ENCODE data around the gene RHOBTB1.

Gene RHOBTB1

DNA sequence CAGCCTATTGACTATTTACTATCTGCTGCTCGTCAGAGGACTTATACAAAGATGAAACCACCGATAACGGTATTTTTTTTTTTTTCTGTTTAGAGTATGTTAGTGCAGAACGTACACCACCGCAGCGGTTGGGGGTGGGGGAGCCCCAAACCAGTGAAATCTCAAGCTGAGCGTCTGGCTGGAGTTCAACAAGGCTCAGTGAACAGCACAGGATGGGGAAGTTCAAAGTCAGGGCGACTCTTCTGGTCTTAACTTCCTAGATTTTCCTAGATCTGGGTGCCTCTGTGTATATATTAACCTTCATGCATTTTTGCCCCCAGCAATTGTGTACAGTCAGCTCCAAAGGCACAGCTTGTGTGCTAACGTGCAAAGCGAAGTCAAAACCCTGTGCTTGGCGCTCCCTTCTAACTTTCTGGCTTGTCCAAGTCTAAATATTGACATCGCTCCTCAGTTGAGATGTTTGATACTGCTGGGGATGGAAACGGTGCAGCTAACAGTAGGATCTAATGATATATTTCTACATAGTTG lies 1.1 kb downstream of the RHOBTB1 start:
- no peaks in the 10 kb centered on the region for H3K27me3 ChIP-seq (ENCODE audit: control insufficient read depth, insufficient read depth, low read length, poor library complexity, severe bottlenecking)
- no peaks in the 10 kb centered on the region for H3K4me1 ChIP-seq (ENCODE audit: control insufficient read depth, insufficient read depth, low read length)
- H3K4me3 ChIP-seq (ENCODE audit: insufficient read depth, low read depth, low read length), result peak overlapping the region; percentile 60
- no peaks in the 10 kb centered on the region for H3K36me3 ChIP-seq (ENCODE audit: control insufficient read depth, insufficient read depth, low read length)
- 70 to 73% methylated on average over 13 of the region's 13 CpGs for WGBS, 2 experiments
- no peaks in the 10 kb centered on the region for H3K9me3 ChIP-seq (ENCODE audit: control insufficient read depth, low read length)
- H3K27ac ChIP-seq (ENCODE audit: insufficient read depth, low read depth, low read length, poor library complexity, severe bottlenecking), result no peak overlapping the region

DNA sequence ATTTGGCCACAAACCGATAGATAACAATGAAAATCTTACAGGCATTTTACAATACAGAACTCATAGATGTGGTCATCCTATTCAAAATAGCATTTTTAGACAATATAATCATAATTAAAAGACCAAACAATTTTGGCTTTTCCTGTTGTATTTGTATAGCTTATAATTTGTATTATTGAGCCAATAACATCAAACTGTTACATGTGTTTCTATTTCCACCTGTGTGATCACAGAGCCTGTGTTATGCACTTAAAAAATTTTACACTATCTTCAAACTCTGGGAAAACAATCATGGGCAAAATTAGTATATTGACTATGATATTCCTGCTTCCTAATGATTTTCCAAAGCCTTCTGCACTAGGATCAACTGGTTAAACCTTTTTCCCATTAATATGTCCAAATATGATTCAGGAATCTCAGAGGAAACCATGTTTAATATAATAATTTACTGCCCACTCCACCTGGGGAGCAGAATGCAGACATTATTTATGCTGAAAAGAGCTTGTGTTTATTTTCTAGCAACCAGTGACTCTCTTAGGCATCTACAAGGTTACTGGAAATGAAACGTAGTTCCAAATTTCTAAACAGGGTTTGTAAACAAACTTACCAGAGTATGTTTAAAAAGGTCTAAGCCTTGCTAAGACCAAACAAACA lies 1.7 kb downstream of the RHOBTB1 start:
- no peak overlapping the region for H3K27ac ChIP-seq (ENCODE audit: insufficient read depth, low read depth, low read length, poor library complexity, severe bottlenecking)
- H3K4me3 ChIP-seq (ENCODE audit: insufficient read depth, low read depth, low read length), result no peak overlapping the region
- no peaks in the 10 kb centered on the region for H3K4me1 ChIP-seq (ENCODE audit: control insufficient read depth, insufficient read depth, low read length)
- WGBS, 2 experiments, result 96 to 100% methylated on average over 2 of the region's 2 CpGs
- no peaks in the 10 kb centered on the region for H3K9me3 ChIP-seq (ENCODE audit: control insufficient read depth, low read length)
- no peaks in the 10 kb centered on the region for H3K36me3 ChIP-seq (ENCODE audit: control insufficient read depth, insufficient read depth, low read length)
- no peaks in the 10 kb centered on the region for H3K27me3 ChIP-seq (ENCODE audit: control insufficient read depth, insufficient read depth, low read length, poor library complexity, severe bottlenecking)

DNA sequence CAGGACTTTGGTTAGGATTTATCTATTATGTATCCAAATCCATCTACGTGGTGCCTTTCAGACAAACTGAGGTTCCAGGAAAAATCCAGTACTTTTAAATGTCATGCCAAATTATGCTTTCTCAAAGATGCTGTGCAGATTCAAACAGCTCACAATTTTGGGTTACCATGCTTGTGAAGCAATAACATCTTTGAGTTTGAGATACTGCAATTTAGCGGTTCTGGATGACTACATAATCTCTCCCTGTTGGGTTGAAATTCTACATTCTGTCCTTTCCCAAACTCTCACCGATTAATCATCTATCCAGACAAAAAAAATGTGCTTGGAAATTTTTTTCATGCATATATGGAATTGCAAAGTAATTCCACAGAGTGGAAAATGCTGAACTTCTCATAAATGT lies 3.5 kb downstream of the RHOBTB1 start:
- 87 to 96% methylated on average over 3 of the region's 3 CpGs for WGBS, 2 experiments
- Histone ChIP-seq H3K4me3 (ENCODE audit: insufficient read depth, low read depth, low read length) (no peak overlapping the region), H3K9me3 (ENCODE audit: control insufficient read depth, low read length) (no peaks in the 10 kb centered on the region), H3K27me3 (ENCODE audit: control insufficient read depth, insufficient read depth, low read length, poor library complexity, severe bottlenecking) (no peaks in the 10 kb centered on the region), H3K36me3 (ENCODE audit: control insufficient read depth, insufficient read depth, low read length) (no peaks in the 10 kb centered on the region), H3K4me1 (ENCODE audit: control insufficient read depth, insufficient read depth, low read length) (no peaks in the 10 kb centered on the region), H3K27ac (ENCODE audit: insufficient read depth, low read depth, low read length, poor library complexity, severe bottlenecking) (no peak overlapping the region)

DNA sequence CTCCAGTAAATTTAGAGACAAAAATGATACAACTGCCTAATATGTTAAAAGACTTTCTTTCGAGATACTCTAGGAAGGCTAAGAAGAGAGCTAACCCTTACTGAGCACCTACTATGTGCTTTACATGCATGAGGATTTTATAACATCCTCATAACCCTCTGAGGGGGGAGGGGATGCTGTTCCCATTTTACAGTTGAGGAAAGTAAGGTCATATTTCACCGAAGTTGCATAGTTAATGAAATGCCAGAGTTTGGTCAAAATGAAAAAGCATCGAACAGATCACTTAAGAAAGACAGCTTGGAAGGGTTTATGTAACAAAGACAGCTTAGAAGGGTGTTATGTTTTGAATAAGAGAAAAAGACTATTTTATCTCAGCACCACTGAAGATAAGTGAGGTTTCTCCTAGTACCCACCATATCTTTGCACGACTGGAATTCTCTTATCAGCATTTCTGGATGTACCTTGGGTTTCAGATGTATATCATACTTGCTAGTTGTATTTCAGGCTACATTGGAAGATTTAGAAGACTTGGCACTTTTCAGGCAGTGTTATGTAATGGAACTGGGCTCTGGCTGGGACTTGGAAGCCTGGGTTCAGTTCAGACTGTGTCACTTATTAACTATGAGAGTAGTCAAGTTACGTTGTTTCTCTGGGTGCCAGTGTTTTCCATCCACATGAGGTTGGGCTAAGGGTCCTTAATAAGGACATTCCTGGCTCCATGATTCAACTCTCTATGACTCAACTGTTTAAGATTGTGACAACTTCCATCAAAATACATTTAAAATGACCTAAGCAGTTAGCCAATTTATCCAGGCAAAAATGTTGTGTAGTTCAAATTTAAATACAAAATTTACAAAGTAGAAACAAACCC lies 6.0 kb downstream of the RHOBTB1 start:
- H3K27ac ChIP-seq (ENCODE audit: insufficient read depth, low read depth, low read length, poor library complexity, severe bottlenecking), result no peak overlapping the region
- WGBS, 2 experiments, result 92 to 94% methylated on average over 4 to 5 of the region's 5 CpGs

DNA sequence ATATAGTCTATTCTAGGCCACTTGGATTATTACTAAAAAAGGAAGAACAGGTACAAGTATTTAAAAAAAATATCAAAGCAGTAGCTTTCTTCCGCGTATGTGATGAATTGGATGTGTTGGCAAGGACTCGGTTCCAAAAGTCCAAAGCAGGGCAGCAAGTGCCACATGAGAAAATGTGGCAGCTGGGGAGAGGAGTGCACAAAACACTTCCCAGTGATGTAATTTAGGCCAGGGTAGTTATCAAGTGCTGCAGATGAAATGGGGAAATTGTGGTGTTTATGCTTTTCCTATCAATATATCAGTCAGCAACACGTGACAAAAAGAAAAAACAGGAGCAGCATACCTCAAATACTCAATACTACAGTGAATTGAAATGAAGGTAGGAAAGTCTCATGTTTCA lies 7.0 kb downstream of the RHOBTB1 start:
- H3K27ac ChIP-seq (ENCODE audit: insufficient read depth, low read depth, low read length, poor library complexity, severe bottlenecking), result no peak overlapping the region
- H3K4me3 ChIP-seq (ENCODE audit: insufficient read depth, low read depth, low read length), result no peak overlapping the region
- no peaks in the 10 kb centered on the region for H3K9me3 ChIP-seq (ENCODE audit: control insufficient read depth, low read length)
- H3K27me3 ChIP-seq (ENCODE audit: control insufficient read depth, insufficient read depth, low read length, poor library complexity, severe bottlenecking), result no peaks in the 10 kb centered on the region
- no peaks in the 10 kb centered on the region for H3K4me1 ChIP-seq (ENCODE audit: control insufficient read depth, insufficient read depth, low read length)
- H3K36me3 ChIP-seq (ENCODE audit: control insufficient read depth, insufficient read depth, low read length), result no peaks in the 10 kb centered on the region
- WGBS, 2 experiments, result 90 to 94% methylated on average over 3 of the region's 4 CpGs

More for the DNA sequence above, 6.0 kb downstream of the RHOBTB1 start:
- Histone ChIP-seq H3K27me3 (ENCODE audit: control insufficient read depth, insufficient read depth, low read length, poor library complexity, severe bottlenecking) (no peaks in the 10 kb centered on the region), H3K9me3 (ENCODE audit: control insufficient read depth, low read length) (no peaks in the 10 kb centered on the region), H3K4me1 (ENCODE audit: control insufficient read depth, insufficient read depth, low read length) (no peaks in the 10 kb centered on the region), H3K4me3 (ENCODE audit: insufficient read depth, low read depth, low read length) (no peak overlapping the region), H3K36me3 (ENCODE audit: control insufficient read depth, insufficient read depth, low read length) (no peaks in the 10 kb centered on the region)

DNA sequence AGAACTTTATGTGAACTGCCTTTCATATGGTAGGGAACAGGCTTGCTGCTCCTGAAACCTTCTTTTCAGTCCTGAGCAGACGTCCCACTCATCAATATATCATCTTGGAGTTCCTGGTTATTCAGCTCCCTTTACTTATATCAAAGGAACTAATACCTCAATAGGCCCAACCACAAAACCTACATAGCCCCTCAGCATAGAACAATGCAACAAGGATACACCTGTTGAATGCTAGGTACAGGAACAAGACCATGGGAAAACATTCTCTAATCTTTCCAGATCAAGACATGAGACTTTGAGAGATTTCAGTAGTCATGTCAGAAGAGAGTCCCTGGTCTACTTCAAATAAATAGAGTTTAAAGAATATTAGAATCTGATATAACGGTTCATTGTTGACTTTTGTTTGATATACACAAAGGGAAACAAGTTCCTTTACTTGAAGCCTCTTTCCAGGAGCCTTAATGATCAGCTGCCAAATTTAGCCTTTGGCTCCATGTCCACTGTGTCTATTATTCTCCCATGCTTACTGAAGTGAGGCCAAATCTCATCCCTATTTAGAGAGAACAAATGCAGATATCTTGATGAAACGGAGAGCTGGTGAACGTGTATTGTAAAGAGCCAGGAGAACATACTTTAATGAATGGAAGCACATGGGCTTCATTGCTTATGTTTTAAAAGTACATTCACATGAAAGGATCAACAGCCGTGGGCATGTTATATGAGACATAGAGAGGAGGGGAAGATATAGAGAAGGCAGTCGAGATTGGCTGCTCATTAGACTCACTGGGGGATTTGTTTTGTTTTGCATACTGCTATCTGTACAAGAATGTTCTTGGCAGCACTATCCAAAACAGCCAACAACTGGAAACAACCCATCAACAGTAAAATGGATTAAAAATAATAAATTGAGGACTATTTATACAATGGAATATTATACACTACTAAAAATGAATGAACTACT lies 9.5 kb downstream of the RHOBTB1 start:
- no peak overlapping the region for H3K27ac ChIP-seq (ENCODE audit: insufficient read depth, low read depth, low read length, poor library complexity, severe bottlenecking)
- no peak overlapping the region for H3K4me3 ChIP-seq (ENCODE audit: insufficient read depth, low read depth, low read length)
- no peaks in the 10 kb centered on the region for H3K9me3 ChIP-seq (ENCODE audit: control insufficient read depth, low read length)
- H3K4me1 ChIP-seq (ENCODE audit: control insufficient read depth, insufficient read depth, low read length), result no peaks in the 10 kb centered on the region
- no peaks in the 10 kb centered on the region for H3K36me3 ChIP-seq (ENCODE audit: control insufficient read depth, insufficient read depth, low read length)
- no peaks in the 10 kb centered on the region for H3K27me3 ChIP-seq (ENCODE audit: control insufficient read depth, insufficient read depth, low read length, poor library complexity, severe bottlenecking)
- WGBS, 2 experiments, result 84 to 96% methylated on average over 6 of the region's 6 CpGs

DNA sequence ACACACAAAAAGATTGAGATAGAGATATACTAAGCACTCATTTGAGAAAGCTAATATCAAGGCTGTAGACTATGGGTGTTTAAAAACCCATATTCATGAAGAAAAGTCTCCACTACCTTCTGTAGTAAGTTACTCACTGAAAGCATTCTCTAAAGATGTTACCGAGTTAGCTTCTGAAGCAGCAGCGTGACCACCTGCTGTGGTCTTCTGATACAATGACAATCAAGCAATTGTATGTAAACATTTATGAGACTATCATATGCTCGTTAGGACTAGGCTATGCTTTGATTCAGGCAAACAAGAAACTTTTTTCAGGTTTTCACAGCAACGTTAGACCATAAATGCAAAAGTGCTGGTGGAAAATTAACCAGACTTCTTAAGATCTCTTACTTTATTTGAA lies 11.2 kb downstream of the RHOBTB1 start:
- H3K36me3 ChIP-seq (ENCODE audit: control insufficient read depth, insufficient read depth, low read length), result no peaks in the 10 kb centered on the region
- no peak overlapping the region for H3K27ac ChIP-seq (ENCODE audit: insufficient read depth, low read depth, low read length, poor library complexity, severe bottlenecking)
- H3K4me3 ChIP-seq (ENCODE audit: insufficient read depth, low read depth, low read length), result no peak overlapping the region
- no peaks in the 10 kb centered on the region for H3K4me1 ChIP-seq (ENCODE audit: control insufficient read depth, insufficient read depth, low read length)
- 60 to 66% methylated on average over 4 of the region's 4 CpGs for WGBS, 2 experiments
- no peaks in the 10 kb centered on the region for H3K27me3 ChIP-seq (ENCODE audit: control insufficient read depth, insufficient read depth, low read length, poor library complexity, severe bottlenecking)
- no peaks in the 10 kb centered on the region for H3K9me3 ChIP-seq (ENCODE audit: control insufficient read depth, low read length)

DNA sequence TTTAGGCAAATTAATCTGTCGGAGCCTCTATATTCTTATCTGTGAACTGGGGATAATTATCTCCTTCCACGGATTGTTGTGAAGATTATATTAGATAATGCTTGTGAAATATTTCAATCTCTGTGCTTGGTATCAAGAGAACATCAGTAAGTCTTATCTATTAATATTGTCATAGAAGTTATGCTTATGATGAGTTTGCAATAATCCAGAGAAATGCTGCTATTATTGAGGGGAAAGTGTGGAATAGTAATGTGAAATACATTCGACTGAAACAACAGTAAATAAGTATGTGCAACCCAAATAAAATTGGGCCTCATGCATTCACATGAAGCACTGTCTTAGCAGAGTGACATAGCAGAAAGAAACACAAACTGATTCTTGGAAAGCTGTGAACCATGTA lies 13.7 kb downstream of the RHOBTB1 start:
- no peaks in the 10 kb centered on the region for H3K27me3 ChIP-seq (ENCODE audit: control insufficient read depth, insufficient read depth, low read length, poor library complexity, severe bottlenecking)
- WGBS, 2 experiments, result 96 to 98% methylated on average over 3 of the region's 3 CpGs
- H3K9me3 ChIP-seq (ENCODE audit: control insufficient read depth, low read length), result no peaks in the 10 kb centered on the region
- no peaks in the 10 kb centered on the region for H3K36me3 ChIP-seq (ENCODE audit: control insufficient read depth, insufficient read depth, low read length)
- no peak overlapping the region for H3K27ac ChIP-seq (ENCODE audit: insufficient read depth, low read depth, low read length, poor library complexity, severe bottlenecking)
- no peaks in the 10 kb centered on the region for H3K4me1 ChIP-seq (ENCODE audit: control insufficient read depth, insufficient read depth, low read length)
- H3K4me3 ChIP-seq (ENCODE audit: insufficient read depth, low read depth, low read length), result no peak overlapping the region

DNA sequence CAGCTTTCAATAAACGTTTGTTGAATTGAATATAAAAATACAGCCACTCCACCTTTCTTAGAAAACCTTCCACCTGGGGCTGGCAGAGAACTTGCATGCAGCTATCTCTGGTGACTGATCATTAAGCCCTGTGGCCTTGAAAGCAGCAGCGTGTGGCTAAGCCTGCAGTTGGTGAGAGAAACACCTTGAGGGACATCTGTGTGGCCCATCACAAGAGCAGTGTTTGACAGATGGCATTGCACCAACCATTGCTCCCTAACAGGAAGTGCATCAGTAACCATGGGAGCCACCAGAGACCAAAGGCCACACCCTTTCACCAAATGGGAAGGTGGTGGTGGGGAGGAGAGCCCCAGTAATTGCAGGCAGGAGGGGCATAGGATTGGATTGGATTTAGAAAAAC lies 22.4 kb downstream of the RHOBTB1 start:
- Histone ChIP-seq H3K27ac (ENCODE audit: insufficient read depth, low read depth, low read length, poor library complexity, severe bottlenecking) (no peak overlapping the region), H3K9me3 (ENCODE audit: control insufficient read depth, low read length) (no peaks in the 10 kb centered on the region), H3K27me3 (ENCODE audit: control insufficient read depth, insufficient read depth, low read length, poor library complexity, severe bottlenecking) (no peaks in the 10 kb centered on the region), H3K4me3 (ENCODE audit: insufficient read depth, low read depth, low read length) (no peak overlapping the region), H3K36me3 (ENCODE audit: control insufficient read depth, insufficient read depth, low read length) (no peaks in the 10 kb centered on the region), H3K4me1 (ENCODE audit: control insufficient read depth, insufficient read depth, low read length) (no peaks in the 10 kb centered on the region)
- WGBS, 2 experiments, result 92 to 96% methylated on average over 1 to 2 of the region's 2 CpGs
